ENCODE results near the gene C15orf61. TPM values are rescaled to one million over a fixed set of nuclear protein-coding genes. Genes with fewer than 3 reads are reported as not detected.

The C15orf61 gene
- total RNA-seq, 1 experiment from 2014 or later, result 6.5 TPM

GRCh38 chr15:67512933-67513714 is 7.8 kb upstream of the C15orf61 start:
- no peak overlapping the region for H2AFZ ChIP-seq
- no TSS peak for BruUV-seq (replicated peaks)

GRCh38 chr15:67515090-67515489 is 5.8 kb upstream of the C15orf61 start:
- no peaks in the 10 kb centered on the region for H3K4me1 ChIP-seq (replicated peaks; ENCODE audit: insufficient read depth)
- no peaks in the 10 kb centered on the region for H3K27me3 ChIP-seq (ENCODE audit: insufficient read depth, low read depth)
- H3K9me3 ChIP-seq (ENCODE audit: insufficient read depth, low read depth), result no peaks in the 10 kb centered on the region
- TF ChIP-seq EZH2 (IDR thresholded peaks at IDR 0.05; ENCODE audit: low read depth) (no peak), CTCF (conservative IDR thresholded peaks at IDR 0.05) (no peak)
- BruUV-seq (replicated peaks), result no TSS peak
- intact Hi-C loops (cut with micrococcal nuclease; ENCODE audit: unreplicated experiment), result no loop called here
- no peak overlapping the region for H3K4me3 ChIP-seq
- H3K9me2 ChIP-seq (ENCODE audit: insufficient read depth), result no peaks in the 10 kb centered on the region; the same call in 1 of the 2 replicates
- peaks cover 4% of the 10 kb centered on the region; the same call in 1 of the 2 replicates for H3F3A ChIP-seq (ENCODE audit: insufficient read depth, low read depth)
- H2AFZ ChIP-seq, result no peak overlapping the region
- H3K27ac ChIP-seq, result no peak overlapping the region
- H3K79me2 ChIP-seq (ENCODE audit: low read depth), result no peaks in the 10 kb centered on the region
- no peak for DNase-seq
- ChIA-PET POLR2A (ENCODE audit: unreplicated experiment) (interaction anchor here (0.8 kb wide), 1 partner anchor 9 kb away, joined by 4 read pairs; no protein-coding TSS in a partner anchor), CTCF (no interaction called here)
- no peak overlapping the region for H3K4me2 ChIP-seq
- H4K20me1 ChIP-seq (ENCODE audit: insufficient read depth), result no peaks in the 10 kb centered on the region
- no peaks in the 10 kb centered on the region; the same call in 1 of the 2 replicates for H3K36me3 ChIP-seq (ENCODE audit: low read depth)

More at GRCh38 chr15:67512933-67513714, 7.8 kb upstream of the C15orf61 start:
- Histone ChIP-seq H3K4me2 (no peak overlapping the region), H3K9me2 (ENCODE audit: insufficient read depth) (no peaks in the 10 kb centered on the region; the same call in 1 of the 2 replicates), H3K4me3 (no peak overlapping the region), H3K4me1 (replicated peaks; ENCODE audit: insufficient read depth) (no peaks in the 10 kb centered on the region), H3K79me2 (ENCODE audit: low read depth) (no peaks in the 10 kb centered on the region), H3K36me3 (ENCODE audit: low read depth) (no peaks in the 10 kb centered on the region; the same call in 1 of the 2 replicates), H3F3A (ENCODE audit: insufficient read depth, low read depth) (no peaks in the 10 kb centered on the region), H3K9me3 (ENCODE audit: insufficient read depth, low read depth) (no peaks in the 10 kb centered on the region), H3K27me3 (ENCODE audit: insufficient read depth, low read depth) (no peaks in the 10 kb centered on the region), H3K27ac (no peak overlapping the region), H4K20me1 (ENCODE audit: insufficient read depth) (no peaks in the 10 kb centered on the region)
- no peak for DNase-seq
- no peak for TF ChIP-seq EZH2 (IDR thresholded peaks at IDR 0.05; ENCODE audit: low read depth)
- no peak for TF ChIP-seq CTCF (conservative IDR thresholded peaks at IDR 0.05)
- intact Hi-C loops (cut with micrococcal nuclease; ENCODE audit: unreplicated experiment), result no loop called here
- POLR2A ChIA-PET (ENCODE audit: unreplicated experiment), result no interaction called here
- CTCF ChIA-PET, result no interaction called here

DNA sequence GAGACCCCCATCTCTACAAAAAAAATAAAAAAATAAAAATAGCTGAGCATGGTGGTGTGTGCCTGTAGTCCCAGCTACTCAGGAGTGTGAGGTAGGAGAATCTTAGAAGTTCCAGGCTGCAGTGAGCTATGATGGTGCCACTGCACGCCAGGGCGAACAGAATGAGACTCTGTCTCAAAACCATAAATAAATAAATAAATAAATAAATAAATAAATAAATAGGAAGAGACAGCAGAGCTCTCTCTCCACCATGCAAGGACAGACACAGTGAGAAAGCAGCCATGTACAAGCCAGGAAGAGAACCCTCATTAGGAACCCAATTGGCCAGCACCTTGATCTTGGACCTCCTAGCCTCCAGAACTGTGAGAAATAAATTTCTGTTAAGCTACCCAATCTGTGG is 5.4 kb upstream of the C15orf61 start:
- Histone ChIP-seq H3K4me3 (no peak overlapping the region), H3K9me2 (ENCODE audit: insufficient read depth) (no peaks in the 10 kb centered on the region; the same call in 1 of the 2 replicates), H3K4me2 (no peak overlapping the region), H3F3A (ENCODE audit: insufficient read depth, low read depth) (peaks cover 8% of the 10 kb centered on the region; the same call in 1 of the 2 replicates), H2AFZ (no peak overlapping the region), H3K79me2 (ENCODE audit: low read depth) (no peaks in the 10 kb centered on the region), H3K9me3 (ENCODE audit: insufficient read depth, low read depth) (no peaks in the 10 kb centered on the region), H3K36me3 (ENCODE audit: low read depth) (no peaks in the 10 kb centered on the region; the same call in 1 of the 2 replicates), H3K27ac (no peak overlapping the region), H3K4me1 (replicated peaks; ENCODE audit: insufficient read depth) (no peaks in the 10 kb centered on the region), H4K20me1 (ENCODE audit: insufficient read depth) (no peaks in the 10 kb centered on the region), H3K27me3 (ENCODE audit: insufficient read depth, low read depth) (no peaks in the 10 kb centered on the region)
- POLR2A ChIA-PET (ENCODE audit: unreplicated experiment), result interaction anchor here (0.8 kb wide), 1 partner anchor 8 kb away, joined by 4 read pairs; no protein-coding TSS in a partner anchor
- intact Hi-C loops (cut with micrococcal nuclease; ENCODE audit: unreplicated experiment), result no loop called here
- CTCF ChIA-PET, result no interaction called here
- TF ChIP-seq EZH2 (IDR thresholded peaks at IDR 0.05; ENCODE audit: low read depth) (no peak), CTCF (conservative IDR thresholded peaks at IDR 0.05) (no peak)
- DNase-seq, result no peak
- BruUV-seq (replicated peaks), result no TSS peak
